PC-3 (cell line): ENCODE measurements around the gene DTNB.

Source experiments
- CTCF ChIP-seq: fragments of 300-600 bp; sonication (generic); conservative IDR thresholded peaks from 2 replicates; pipeline ENCODE4 v1.5.1; 2017; ENCODE audit warnings: antibody characterized with exemption, low read depth, mild to moderate bottlenecking, low read length
- EZH2 ChIP-seq: fragments of 300-600 bp; sonication (generic); IDR thresholded peaks from one replicate; pipeline ENCODE4 v1.6.1; 2017; ENCODE audit warnings: antibody characterized with exemption, mild to moderate bottlenecking, low read length; ENCODE audit not compliant: unreplicated experiment
- EZH2phosphoT487 ChIP-seq: fragments of 300-600 bp; sonication (generic); IDR thresholded peaks from 2 replicates; pipeline ENCODE4 v1.6.1; 2018; ENCODE audit warnings: mild to moderate bottlenecking, antibody characterized with exemption, low read length, borderline replicate concordance

- TF ChIP-seq CTCF (no peak), EZH2 (no peak), EZH2phosphoT487 (no peak)
Observed at GRCh38 chr2:25379535-25379934, 293.8 kb downstream of the DTNB start.
